Caki2 (cell line): ENCODE results near the gene PTPN23. TPM values are rescaled to one million over a fixed set of nuclear protein-coding genes. Genes with fewer than 3 reads are reported as not detected.
A peak's percentile ranks its signal among the peaks of the same experiment; 100 is the strongest.
"Not testable (repeated sequence)": the region's sequence is repeated elsewhere in the genome, so short reads cannot be mapped to it uniquely, and the experiment has no call there.

Source experiments
- DNase-seq: peaks from one replicate; pipeline ENCODE4 v3.0.0-alpha.2; 2015; ENCODE audit warnings: low read depth
- in situ Hi-C: cut with HindIII; loops from 2 replicates; pipeline ENCODE4 v1.10.0; 2016; ENCODE audit warnings: low sequenced_read_pairs, low pct_unique_long_range_greater_than_20kb, mixed read lengths
- total RNA-seq: library from RNA; depleted of rRNA; stranded (reverse); fragments of >200 nt; shearing (Covaris generic); gene quantifications from 2 replicates; pipeline ENCODE4 v1.2.3, GENCODE V29; 2014; ENCODE audit warnings: low replicate concordance

The PTPN23 gene
- total RNA-seq, 1 experiment from 2014 or later, result 4.0 TPM

GRCh38 chr3:47367631-47368030 lies 13.2 kb upstream of the PTPN23 start:
- in situ Hi-C loops, result no loop called here
- no peak for DNase-seq

GRCh38 chr3:47370020-47370419 lies 10.8 kb upstream of the PTPN23 start:
- in situ Hi-C loops, DNase-seq: not testable (repeated sequence)

GRCh38 chr3:47370887-47371697 lies 9.7 kb upstream of the PTPN23 start:
- no peak for DNase-seq
- in situ Hi-C loops, result no loop called here

- in situ Hi-C loops, result no loop called here
- DNase-seq, result no peak
These were observed 6.2 kb upstream of the PTPN23 start for GRCh38 chr3:47374587-47374986.

- DNase-seq, result no peak
- in situ Hi-C loops, result no loop called here
These were observed 4.4 kb upstream of the PTPN23 start for GRCh38 chr3:47376393-47376792.

- DNase-seq, result no peak
- in situ Hi-C loops, result no loop called here
These were observed 3.6 kb upstream of the PTPN23 start for GRCh38 chr3:47377186-47377585.

GRCh38 chr3:47378869-47379268 lies 2.0 kb upstream of the PTPN23 start:
- DNase-seq, result no peak
- in situ Hi-C loops, result no loop called here

GRCh38 chr3:47379411-47379899 lies 1.4 kb upstream of the PTPN23 start:
- in situ Hi-C loops, result no loop called here
- no peak for DNase-seq

- in situ Hi-C loops, result no loop called here
- no peak for DNase-seq
These were observed 708 bp upstream of the PTPN23 start for GRCh38 chr3:47380026-47380600.

- peak; percentile 85 for DNase-seq
These were observed 716 bp downstream of the PTPN23 start for GRCh38 chr3:47381317-47382157.

GRCh38 chr3:47384425-47384824 lies 3.6 kb downstream of the PTPN23 start:
- in situ Hi-C loops, result no loop called here
- DNase-seq, result no peak

More at GRCh38 chr3:47381317-47382157, 716 bp downstream of the PTPN23 start:
- in situ Hi-C loops, result no loop called here

GRCh38 chr3:47385007-47385406 lies 4.2 kb downstream of the PTPN23 start:
- DNase-seq, result peak; percentile 56
- in situ Hi-C loops, result no loop called here

GRCh38 chr3:47385796-47386195 lies 5.0 kb downstream of the PTPN23 start:
- no peak for DNase-seq
- in situ Hi-C loops, result no loop called here

- in situ Hi-C loops, result no loop called here
These were observed 12.1 kb downstream of the PTPN23 start for GRCh38 chr3:47392933-47393332.

GRCh38 chr3:47394140-47394870 lies 13.5 kb downstream of the PTPN23 start:
- in situ Hi-C loops, result no loop called here
- DNase-seq, result no peak

More at GRCh38 chr3:47392933-47393332, 12.1 kb downstream of the PTPN23 start:
- DNase-seq, result no peak

GRCh38 chr3:47394881-47395280 lies 14.1 kb downstream of the PTPN23 start:
- in situ Hi-C loops, result no loop called here
- DNase-seq, result no peak

- in situ Hi-C loops, result no loop called here
- no peak for DNase-seq
These were observed 17.4 kb downstream of the PTPN23 start for GRCh38 chr3:47398228-47398627.

- DNase-seq, result no peak
These were observed 18.2 kb downstream of the PTPN23 start for GRCh38 chr3:47399016-47399415.

More at GRCh38 chr3:47399016-47399415, 18.2 kb downstream of the PTPN23 start:
- in situ Hi-C loops, result no loop called here
